Glutamatergic neuron (in vitro differentiated cells): ENCODE measurements around the gene LRP1. TPM values are rescaled to one million over a fixed set of nuclear protein-coding genes. Genes with fewer than 3 reads are reported as not detected.

ENCODE experiments used
- DNase-seq: peaks from one replicate; pipeline ENCODE4 v3.0.0; 2022
- H3K27ac Mint-ChIP-seq: one replicate; pipeline ENCODE4 v1.8.0; 2020; ENCODE audit warnings: mild to moderate bottlenecking, mixed read lengths, inconsistent platforms; ENCODE audit not compliant: unreplicated experiment
- H3K27me3 Mint-ChIP-seq: one replicate; pipeline ENCODE4 v1.8.0; 2020; ENCODE audit warnings: mild to moderate bottlenecking, moderate library complexity, mixed read lengths, inconsistent platforms; ENCODE audit not compliant: unreplicated experiment
- H3K36me3 Mint-ChIP-seq: one replicate; pipeline ENCODE4 v1.8.0; 2020; ENCODE audit warnings: mild to moderate bottlenecking, mixed read lengths, inconsistent platforms; ENCODE audit not compliant: unreplicated experiment
- H3K4me1 Mint-ChIP-seq: one replicate; pipeline ENCODE4 v1.8.0; 2020; ENCODE audit warnings: mild to moderate bottlenecking, low read depth, mixed read lengths, inconsistent platforms; ENCODE audit not compliant: unreplicated experiment
- H3K4me3 Mint-ChIP-seq: one replicate; pipeline ENCODE4 v1.8.0; 2020; ENCODE audit warnings: mild to moderate bottlenecking, mixed read lengths, inconsistent platforms; ENCODE audit not compliant: unreplicated experiment
- H3K9me3 Mint-ChIP-seq: one replicate; pipeline ENCODE4 v1.8.0; 2020; ENCODE audit warnings: mild to moderate bottlenecking, moderate library complexity, mixed read lengths, inconsistent platforms; ENCODE audit not compliant: unreplicated experiment
- CTCF ChIP-seq: fragments of 200-600 bp; sonication (generic); IDR thresholded peaks from one replicate; pipeline ENCODE4 v1.5.0; 2021; ENCODE audit not compliant: partially characterized antibody, unreplicated experiment
- microRNA-seq: library from miRNA; unstranded; fragments of <30 nt; microRNA quantifications from one replicate; pipeline ENCODE4, GENCODE V29; 2020; ENCODE audit not compliant: unreplicated experiment
- total RNA-seq: library from RNA; stranded (reverse); fragmentation: NEBNext Ultra II Directional; extraction: Animal tissue kit (Norgen Biotek cat#: 25700); gene quantifications from one replicate; pipeline ENCODE4 v1.2.1, GENCODE V29; 2021; ENCODE audit not compliant: unreplicated experiment

The LRP1 gene
- total RNA-seq, 1 donor from 2014 or later: 125 TPM

GRCh38 chr12:57262126-57262822, 134.0 kb downstream of the LRP1 start:
- Mint-ChIP-seq H3K4me1 (peaks cover 22% of the 10 kb centered on the region), H3K4me3 (no peak overlapping the region), H3K9me3 (peaks cover 5% of the 10 kb centered on the region), H3K36me3 (no peaks in the 10 kb centered on the region), H3K27me3 (peaks cover 5% of the 10 kb centered on the region), H3K27ac (peak overlapping the region; percentile 75)
- DNase-seq: no peak
- TF ChIP-seq CTCF: no peak

Small RNAs within 50 kb of the gene (microRNA-seq; reads per million reads assigned to microRNA genes)
- gene MIR1228: 13.2 reads per million, percentile 53 among the genes with 10 or more reads in this experiment

Other genes starting within 250 kb of the LRP1 start
- gene SDR9C7, start 194.1 kb upstream of the LRP1 start, total RNA-seq: 0.39 TPM
- gene RDH16, start 170.9 kb upstream of the LRP1 start, total RNA-seq: 0.74 TPM
- 23.5 TPM for gene ZBTB39, start 121.9 kb upstream of the LRP1 start, total RNA-seq
- gene TAC3, start 112.0 kb upstream of the LRP1 start, total RNA-seq: 0.74 TPM
- gene MYO1A, start 78.4 kb upstream of the LRP1 start, total RNA-seq: 0.64 TPM
- gene NEMP1, start 49.7 kb upstream of the LRP1 start, total RNA-seq: 11.5 TPM
- 20.0 TPM for gene NAB2, start 39.4 kb upstream of the LRP1 start, total RNA-seq
- 34.4 TPM for gene STAT6, start 17.1 kb upstream of the LRP1 start, total RNA-seq
- not detected for gene LRP1-AS, start 19.1 kb downstream of the LRP1 start, total RNA-seq
- 10.5 TPM for gene NXPH4, start 88.3 kb downstream of the LRP1 start, total RNA-seq
- gene SHMT2, start 101.2 kb downstream of the LRP1 start, total RNA-seq: 165 TPM
- 12.1 TPM for gene STAC3, start 122.7 kb downstream of the LRP1 start, total RNA-seq